Kidney (tissue), 14 donors: Measurements from ENCODE around the gene FAAH. TPM values are rescaled to one million over a fixed set of nuclear protein-coding genes. Genes with fewer than 3 reads are reported as not detected.

ENCODE experiments used
- DNase-seq, 5 donors: peaks; one replicate each; pipeline ENCODE4 v3.0.0-alpha.2; 2013 to 2020
- FAIRE-seq: peaks from 2 replicates; lab custom pipeline; 2012; peaks lifted over from hg19 to GRCh38; lab: Jason Lieb, UNC
- H3K27ac ChIP-seq, 2 donors: one replicate each; pipeline ENCODE4 v1.7.0; 2013; ENCODE audit warnings: low read depth in 2 of 2, low read length in 2 of 2, inconsistent platforms in 1 of 2
- H3K27me3 ChIP-seq: one replicate; pipeline ENCODE4 v1.7.1; 2013; ENCODE audit warnings: low read length, inconsistent platforms; ENCODE audit not compliant: control insufficient read depth, insufficient read depth
- H3K36me3 ChIP-seq, 3 donors: one replicate each; pipeline versions ENCODE4 v1.7.0 to v1.7.1; 2013; ENCODE audit warnings: low read length in 3 of 3, control low read depth in 1 of 3, inconsistent platforms in 1 of 3; ENCODE audit not compliant: insufficient read depth in 3 of 3, control insufficient read depth in 2 of 3
- H3K4me1 ChIP-seq, 3 donors: one replicate each; pipeline versions ENCODE4 v1.7.0 to v1.7.1; 2013; ENCODE audit warnings: low read length in 3 of 3, inconsistent platforms in 1 of 3, low read depth in 1 of 3; ENCODE audit not compliant: control insufficient read depth in 2 of 3, insufficient read depth in 2 of 3
- H3K4me3 ChIP-seq, 3 donors: one replicate each; pipeline versions ENCODE4 v1.7.0 to v1.8.1; 2013; ENCODE audit warnings: low read length in 3 of 3, control low read depth in 1 of 3, inconsistent platforms in 1 of 3
- H3K9ac ChIP-seq, 3 donors: one replicate each; pipeline versions ENCODE4 v1.7.0 to v1.7.1; 2013; ENCODE audit warnings: low read length in 3 of 3, control low read depth in 1 of 3, inconsistent platforms in 1 of 3
- H3K9me3 ChIP-seq, 3 donors: one replicate each; pipeline versions ENCODE4 v1.7.0 to v1.7.1; 2013; ENCODE audit warnings: low read length in 3 of 3, control low read depth in 1 of 3, inconsistent platforms in 1 of 3; ENCODE audit not compliant: control insufficient read depth in 2 of 3, insufficient read depth in 1 of 3
- intact Hi-C: fragments of 100-400 bp; cut with DNase I; formaldehyde crosslinking; loops from one replicate; pipeline ENCODE4 v1.11.1; 2022
- polyA plus RNA-seq: library from polyadenylated mRNA; stranded (reverse); fragments of 350-450 nt; fragmentation: Illumina TruSeq; extraction: RNeasy Lipid Tissue Mini Kit (QIAGEN cat#74804); gene quantifications from one replicate; pipeline ENCODE4 v1.2.3, GENCODE V29; 2014; ENCODE audit warnings: low read depth, low replicate concordance; ENCODE audit not compliant: insufficient read depth
- total RNA-seq: library from RNA; stranded (reverse); fragmentation: NEBNext Ultra II Directional; extraction: Animal tissue kit (Norgen Biotek cat#: 25700); gene quantifications from one replicate; pipeline ENCODE4 v1.2.1, GENCODE V29; 2021
- TF ChIP-seq, protein P1 (sequence below): IDR thresholded peaks from 3 replicates; pipeline ENCODE4 v1.5.1; 2012; ENCODE audit warnings: mild to moderate bottlenecking, moderate library complexity, borderline replicate concordance; ENCODE audit not compliant: insufficient read depth; ENCODE audit errors: extremely low read depth
- donor health status: control.
- donor health status: control.
- donor health status: control.
- donor health status: control.
- donor health status: control.
- donor health status: DM: yes; HTN: yes; CAD: no.
- donor health status: Normal renal cell carcinoma (clear cell type).

The FAAH gene
- total and polyA plus RNA-seq, 2 donors from 2014 or later = 39.3 to 50.7 TPM

- H3K9ac ChIP-seq = no peak overlapping the region
- H3K4me1 ChIP-seq = no peaks in the 10 kb centered on the region
- DNase-seq = no peak
- TF ChIP-seq, protein P1, sequence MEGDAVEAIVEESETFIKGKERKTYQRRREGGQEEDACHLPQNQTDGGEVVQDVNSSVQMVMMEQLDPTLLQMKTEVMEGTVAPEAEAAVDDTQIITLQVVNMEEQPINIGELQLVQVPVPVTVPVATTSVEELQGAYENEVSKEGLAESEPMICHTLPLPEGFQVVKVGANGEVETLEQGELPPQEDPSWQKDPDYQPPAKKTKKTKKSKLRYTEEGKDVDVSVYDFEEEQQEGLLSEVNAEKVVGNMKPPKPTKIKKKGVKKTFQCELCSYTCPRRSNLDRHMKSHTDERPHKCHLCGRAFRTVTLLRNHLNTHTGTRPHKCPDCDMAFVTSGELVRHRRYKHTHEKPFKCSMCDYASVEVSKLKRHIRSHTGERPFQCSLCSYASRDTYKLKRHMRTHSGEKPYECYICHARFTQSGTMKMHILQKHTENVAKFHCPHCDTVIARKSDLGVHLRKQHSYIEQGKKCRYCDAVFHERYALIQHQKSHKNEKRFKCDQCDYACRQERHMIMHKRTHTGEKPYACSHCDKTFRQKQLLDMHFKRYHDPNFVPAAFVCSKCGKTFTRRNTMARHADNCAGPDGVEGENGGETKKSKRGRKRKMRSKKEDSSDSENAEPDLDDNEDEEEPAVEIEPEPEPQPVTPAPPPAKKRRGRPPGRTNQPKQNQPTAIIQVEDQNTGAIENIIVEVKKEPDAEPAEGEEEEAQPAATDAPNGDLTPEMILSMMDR = no peak
- no peaks in the 10 kb centered on the region for H3K9me3 ChIP-seq
- FAIRE-seq = no peak
- no peaks in the 10 kb centered on the region for H3K27me3 ChIP-seq
- H3K4me3 ChIP-seq = no peak overlapping the region
- intact Hi-C loops = no loop called here
- H3K27ac ChIP-seq = no peak overlapping the region
- no peaks in the 10 kb centered on the region for H3K36me3 ChIP-seq
Measured at GRCh38 chr1:46431695-46432094, 37.6 kb downstream of the FAAH start.

- Histone ChIP-seq H3K9ac (no peak overlapping the region), H3K9me3 (no peaks in the 10 kb centered on the region), H3K36me3 (no peaks in the 10 kb centered on the region), H3K4me1 (no peaks in the 10 kb centered on the region), H3K4me3 (no peak overlapping the region), H3K27me3 (no peaks in the 10 kb centered on the region), H3K27ac (no peak overlapping the region)
- TF ChIP-seq, protein P1 = no peak
- intact Hi-C loops = no loop called here
- DNase-seq = no peak
- FAIRE-seq = no peak
Measured at GRCh38 chr1:46432781-46433327, 38.7 kb downstream of the FAAH start.

DNA sequence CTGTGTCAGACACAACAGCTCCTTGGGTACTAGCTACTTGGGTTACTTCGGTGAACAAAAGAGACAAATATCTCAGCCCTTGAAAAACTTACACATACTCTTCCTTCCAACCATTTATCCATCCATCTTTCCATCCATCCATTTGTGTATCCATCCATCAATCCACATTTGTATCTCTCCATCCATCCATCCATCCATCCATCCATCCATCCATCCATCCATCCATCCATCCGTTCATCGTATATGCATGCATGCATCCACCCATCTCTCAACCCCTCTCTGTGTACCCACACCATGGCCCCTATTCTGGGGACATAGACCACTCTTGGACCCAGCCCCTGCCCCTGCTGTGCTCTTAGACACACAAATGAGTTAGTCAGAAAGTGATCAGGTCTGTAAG lies 40.2 kb downstream of the FAAH start:
- Histone ChIP-seq H3K9me3 (no peaks in the 10 kb centered on the region), H3K27me3 (no peaks in the 10 kb centered on the region), H3K4me3 (no peak overlapping the region), H3K9ac (no peak overlapping the region), H3K27ac (no peak overlapping the region), H3K4me1 (no peaks in the 10 kb centered on the region), H3K36me3 (no peaks in the 10 kb centered on the region)
- TF ChIP-seq, protein P1 = no peak
- FAIRE-seq = no peak
- DNase-seq = no peak
- intact Hi-C loops = no loop called here

- H3K4me1 ChIP-seq = no peaks in the 10 kb centered on the region
- no peak for DNase-seq
- FAIRE-seq = no peak
- no peaks in the 10 kb centered on the region for H3K9me3 ChIP-seq
- H3K27me3 ChIP-seq = no peaks in the 10 kb centered on the region
- no peak overlapping the region for H3K4me3 ChIP-seq
- TF ChIP-seq, protein P1 = no peak
- H3K27ac ChIP-seq = no peak overlapping the region
- no peaks in the 10 kb centered on the region for H3K36me3 ChIP-seq
- no peak overlapping the region for H3K9ac ChIP-seq
- intact Hi-C loops = no loop called here
Measured at GRCh38 chr1:46436844-46437243, 42.7 kb downstream of the FAAH start.
